ENCODE data around the gene CCDC33.

The CCDC33 gene

DNA sequence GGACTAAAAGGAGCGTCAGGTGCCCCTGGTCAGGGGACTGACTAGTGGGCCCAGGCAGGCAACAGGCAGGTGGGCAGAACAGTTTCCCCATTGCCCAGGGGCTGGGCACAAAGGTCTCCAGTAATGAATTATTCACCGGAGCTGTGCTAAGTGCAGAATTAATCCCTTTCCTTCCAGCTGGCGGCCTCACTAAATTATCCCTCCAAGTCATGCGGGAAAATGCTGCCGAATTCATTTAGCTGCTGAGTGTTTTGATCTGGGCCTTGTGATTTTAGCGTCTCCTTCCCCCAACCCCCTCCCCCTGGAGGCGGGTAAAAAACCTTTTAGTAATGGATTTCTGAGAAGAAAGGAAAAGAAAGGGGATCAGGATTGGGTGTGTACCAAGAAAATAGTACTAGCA is 47.2 kb downstream of the CCDC33 start:
- H3K9me3 Mint-ChIP-seq = no peaks in the 10 kb centered on the region
- no peaks in the 10 kb centered on the region for H3K4me1 Mint-ChIP-seq (ENCODE audit: low read depth)
- intact Hi-C loops (cut with micrococcal nuclease) = no loop called here
- no peak overlapping the region for H3K27ac Mint-ChIP-seq
- H3K4me3 Mint-ChIP-seq = no peak overlapping the region
- H3K36me3 Mint-ChIP-seq (ENCODE audit: low read depth) = no peaks in the 10 kb centered on the region
- H3K27me3 Mint-ChIP-seq = peaks cover 8% of the 10 kb centered on the region

DNA sequence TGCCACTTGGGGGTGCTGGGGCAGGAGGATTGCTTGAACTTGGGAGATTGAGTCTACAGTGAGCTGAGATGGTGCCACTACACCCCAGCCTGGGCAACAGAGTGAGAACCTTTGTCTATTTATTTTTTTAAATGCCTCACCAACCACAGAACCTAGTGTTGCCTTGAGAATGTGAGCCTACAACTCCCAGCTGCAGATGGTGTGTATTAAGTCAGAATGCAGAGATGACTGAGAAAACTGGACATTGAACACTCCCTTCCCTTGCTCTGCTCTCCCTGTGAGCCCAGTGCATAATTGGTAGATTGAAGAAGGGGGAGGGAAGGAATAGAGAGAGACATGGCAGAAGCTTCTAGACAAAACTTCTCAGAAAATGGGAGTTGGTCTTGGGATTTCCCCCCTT is 53.5 kb downstream of the CCDC33 start:
- Mint-ChIP-seq H3K27ac (no peak overlapping the region), H3K4me1 (ENCODE audit: low read depth) (no peaks in the 10 kb centered on the region), H3K4me3 (no peak overlapping the region), H3K27me3 (peaks cover 14% of the 10 kb centered on the region), H3K36me3 (ENCODE audit: low read depth) (no peaks in the 10 kb centered on the region), H3K9me3 (no peaks in the 10 kb centered on the region)
- intact Hi-C loops (cut with micrococcal nuclease) = no loop called here

DNA sequence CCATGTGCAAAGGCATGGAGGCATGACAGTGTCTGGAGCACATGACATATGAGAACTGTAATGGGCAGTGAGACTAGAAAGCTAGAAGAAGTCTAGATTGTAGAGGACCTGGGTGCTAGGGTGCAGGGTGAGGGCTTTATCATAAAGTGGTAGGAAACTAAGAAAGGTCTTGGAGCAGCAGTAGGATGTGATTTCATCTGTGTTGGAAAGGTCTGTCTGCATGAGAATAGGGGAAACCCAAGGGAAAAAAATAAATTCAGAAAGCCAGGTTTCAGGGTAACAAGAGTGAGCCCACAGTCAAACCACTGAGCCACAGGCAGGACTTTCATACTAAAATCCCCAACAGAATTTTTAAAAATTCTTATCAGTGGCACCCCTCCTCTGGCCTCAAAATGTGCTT is 54.5 kb downstream of the CCDC33 start:
- Mint-ChIP-seq H3K9me3 (no peaks in the 10 kb centered on the region), H3K27ac (no peak overlapping the region), H3K27me3 (peaks cover 14% of the 10 kb centered on the region), H3K4me1 (ENCODE audit: low read depth) (no peaks in the 10 kb centered on the region), H3K36me3 (ENCODE audit: low read depth) (no peaks in the 10 kb centered on the region), H3K4me3 (no peak overlapping the region)
- intact Hi-C loops (cut with micrococcal nuclease) = no loop called here

DNA sequence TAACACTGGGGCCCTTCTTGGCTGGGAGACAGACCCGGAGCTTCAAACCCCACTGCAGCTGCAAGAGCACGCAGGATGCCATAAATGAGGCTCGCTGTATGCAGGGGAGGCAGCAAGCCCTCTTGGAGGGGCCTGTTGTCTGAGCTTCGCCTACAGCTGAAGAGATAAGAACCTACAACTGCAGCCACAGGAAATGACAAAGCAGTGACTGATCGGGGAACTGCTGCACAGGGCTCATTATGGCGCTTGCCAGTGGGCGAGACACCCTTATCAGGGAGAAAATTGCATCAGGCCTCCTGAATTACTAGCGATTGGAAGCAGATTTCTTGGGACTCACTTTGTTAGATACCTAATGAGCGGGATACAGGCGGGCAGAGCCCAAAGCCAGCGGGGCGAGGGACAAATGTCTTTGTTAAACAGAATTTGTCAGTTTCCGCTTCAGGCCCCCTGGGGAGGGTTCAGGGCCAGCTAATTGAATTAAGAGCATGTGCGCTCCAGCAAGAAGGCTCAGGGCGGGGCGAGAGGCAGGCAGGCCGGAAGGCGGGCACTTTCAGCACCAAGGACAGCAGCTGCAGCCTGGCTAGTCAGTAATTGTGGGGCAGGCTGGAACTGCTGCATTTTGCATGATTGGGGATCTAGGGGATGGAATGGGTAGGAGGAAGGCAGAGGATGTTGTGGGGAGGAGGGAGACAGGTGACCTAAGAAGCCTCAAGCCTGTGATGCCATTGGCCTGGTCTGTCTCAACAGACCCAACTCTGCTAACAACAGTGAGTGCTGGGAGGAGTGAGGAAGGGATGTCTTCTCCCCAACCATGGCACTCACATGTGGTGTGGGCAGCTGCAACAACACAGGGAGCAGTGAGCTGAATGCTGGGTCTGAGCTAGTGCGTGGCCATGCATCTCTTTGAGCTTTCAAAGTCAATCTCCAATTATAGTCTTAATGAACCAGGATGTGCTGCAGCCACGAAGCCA is 55.3 kb downstream of the CCDC33 start:
- Mint-ChIP-seq H3K27ac (no peak overlapping the region), H3K27me3 (peaks cover 14% of the 10 kb centered on the region), H3K36me3 (ENCODE audit: low read depth) (no peaks in the 10 kb centered on the region), H3K4me3 (no peak overlapping the region), H3K4me1 (ENCODE audit: low read depth) (no peaks in the 10 kb centered on the region), H3K9me3 (no peaks in the 10 kb centered on the region)
- intact Hi-C loops (cut with micrococcal nuclease) = no loop called here

DNA sequence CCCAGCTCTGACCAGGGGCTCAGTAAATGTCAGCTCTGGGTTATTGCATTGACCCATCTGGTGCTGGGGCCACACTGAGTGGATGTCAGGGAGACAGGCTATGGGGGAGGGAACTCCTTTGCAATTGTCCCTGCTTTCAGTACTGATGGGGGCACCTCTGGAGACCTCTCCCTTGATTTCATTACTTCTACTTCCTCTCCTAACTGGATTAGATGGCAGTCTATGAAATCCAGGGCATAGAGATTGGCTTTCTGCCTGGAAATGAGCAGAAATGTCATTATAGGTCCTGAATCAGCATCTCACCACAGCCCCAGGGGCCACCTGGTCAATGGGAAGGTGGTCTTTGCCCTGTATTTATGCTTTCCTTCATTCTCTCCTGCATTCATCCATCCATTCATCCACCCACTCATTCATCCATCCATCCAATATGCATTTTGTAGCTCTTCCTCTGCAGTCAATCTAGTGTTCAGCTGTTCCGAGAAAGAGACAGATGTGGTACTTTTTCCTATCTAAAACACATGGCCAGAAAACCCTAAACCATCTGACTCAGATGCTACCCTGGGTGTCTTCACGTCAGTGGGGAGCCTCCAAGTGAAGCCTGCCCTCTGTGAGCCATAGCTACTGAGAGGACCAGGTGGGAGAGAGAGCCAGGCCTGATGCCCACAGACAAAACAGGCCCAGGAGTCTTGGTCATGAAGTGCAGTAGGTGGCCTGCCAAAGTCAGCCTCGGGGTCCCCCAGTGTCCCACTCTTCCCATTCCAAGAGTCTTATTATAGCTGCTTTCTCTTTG is 57.1 kb downstream of the CCDC33 start:
- intact Hi-C loops (cut with micrococcal nuclease) = no loop called here

DNA sequence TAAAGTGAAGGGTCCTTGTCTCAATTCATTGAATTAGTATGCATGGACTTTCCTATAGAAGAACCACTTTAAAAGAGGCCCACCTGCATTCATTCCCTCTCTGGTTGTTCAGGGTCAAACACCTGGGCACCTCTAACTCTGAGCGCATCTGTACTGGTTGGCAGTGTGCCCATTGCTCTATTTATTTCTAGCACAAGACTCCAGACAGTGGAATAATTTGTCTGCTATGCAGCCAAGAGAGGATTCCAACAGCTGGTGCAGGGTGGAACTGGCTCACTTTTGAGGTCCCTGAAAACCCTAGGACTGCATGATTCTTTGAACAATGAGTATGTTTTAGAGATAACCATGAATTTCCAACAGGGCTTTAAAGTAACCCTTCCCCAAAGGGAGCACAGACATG is 57.9 kb downstream of the CCDC33 start:
- Mint-ChIP-seq H3K4me1 (ENCODE audit: low read depth) (no peaks in the 10 kb centered on the region), H3K27ac (no peak overlapping the region), H3K9me3 (no peaks in the 10 kb centered on the region), H3K27me3 (peaks cover 11% of the 10 kb centered on the region), H3K4me3 (no peak overlapping the region), H3K36me3 (ENCODE audit: low read depth) (no peaks in the 10 kb centered on the region)
- intact Hi-C loops (cut with micrococcal nuclease) = no loop called here

More for the DNA sequence above, 57.1 kb downstream of the CCDC33 start:
- H3K9me3 Mint-ChIP-seq = no peaks in the 10 kb centered on the region
- H3K36me3 Mint-ChIP-seq (ENCODE audit: low read depth) = no peaks in the 10 kb centered on the region
- H3K4me1 Mint-ChIP-seq (ENCODE audit: low read depth) = no peaks in the 10 kb centered on the region
- H3K27ac Mint-ChIP-seq = no peak overlapping the region
- H3K27me3 Mint-ChIP-seq = peaks cover 11% of the 10 kb centered on the region
- H3K4me3 Mint-ChIP-seq = no peak overlapping the region

DNA sequence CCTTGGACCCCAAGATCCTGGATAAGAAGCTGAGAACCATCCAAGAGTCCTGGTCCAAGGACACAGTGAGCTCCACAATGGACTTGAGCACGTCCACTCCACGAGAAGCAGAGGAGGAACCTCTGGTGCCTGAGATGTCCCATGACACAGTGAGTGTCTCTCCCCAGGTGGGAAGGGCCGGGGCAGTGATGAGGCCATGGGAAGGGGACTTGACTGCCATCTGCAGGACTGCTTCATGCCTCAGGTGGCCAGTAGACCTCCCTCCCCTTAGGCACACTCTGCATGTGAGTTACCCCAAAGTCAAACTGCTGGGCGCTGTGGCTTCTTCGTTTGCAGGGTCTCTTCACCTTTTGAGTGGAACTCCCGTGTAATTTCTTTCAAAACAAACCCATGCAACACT is 59.7 kb downstream of the CCDC33 start:
- Mint-ChIP-seq H3K27me3 (peaks cover 19% of the 10 kb centered on the region), H3K27ac (no peak overlapping the region), H3K9me3 (no peaks in the 10 kb centered on the region), H3K36me3 (ENCODE audit: low read depth) (no peaks in the 10 kb centered on the region), H3K4me1 (ENCODE audit: low read depth) (no peaks in the 10 kb centered on the region), H3K4me3 (no peak overlapping the region)
- intact Hi-C loops (cut with micrococcal nuclease) = no loop called here

DNA sequence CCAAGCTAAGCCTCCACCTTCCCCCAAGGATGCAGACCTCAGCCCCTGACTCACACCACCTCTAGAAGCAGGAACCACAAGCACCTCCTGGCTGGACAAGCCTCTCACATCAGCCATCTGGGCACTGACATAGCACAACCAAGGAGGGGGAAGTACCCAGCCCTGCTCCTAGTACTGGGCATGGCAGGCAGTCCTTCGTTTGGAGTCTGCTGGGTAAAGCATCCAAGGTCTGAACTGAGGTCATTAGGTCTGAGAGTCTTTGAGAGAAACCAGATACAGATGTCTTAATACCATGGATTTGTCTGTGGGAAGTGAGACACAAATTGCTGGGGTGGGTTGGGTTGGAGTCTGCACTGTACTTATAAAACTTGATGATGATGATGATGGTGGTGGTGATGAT is 61.8 kb downstream of the CCDC33 start:
- Mint-ChIP-seq H3K36me3 (ENCODE audit: low read depth) (no peaks in the 10 kb centered on the region), H3K4me3 (no peak overlapping the region), H3K27me3 (peaks cover 25% of the 10 kb centered on the region), H3K4me1 (ENCODE audit: low read depth) (no peaks in the 10 kb centered on the region), H3K27ac (no peak overlapping the region), H3K9me3 (no peaks in the 10 kb centered on the region)
- intact Hi-C loops (cut with micrococcal nuclease) = no loop called here

DNA sequence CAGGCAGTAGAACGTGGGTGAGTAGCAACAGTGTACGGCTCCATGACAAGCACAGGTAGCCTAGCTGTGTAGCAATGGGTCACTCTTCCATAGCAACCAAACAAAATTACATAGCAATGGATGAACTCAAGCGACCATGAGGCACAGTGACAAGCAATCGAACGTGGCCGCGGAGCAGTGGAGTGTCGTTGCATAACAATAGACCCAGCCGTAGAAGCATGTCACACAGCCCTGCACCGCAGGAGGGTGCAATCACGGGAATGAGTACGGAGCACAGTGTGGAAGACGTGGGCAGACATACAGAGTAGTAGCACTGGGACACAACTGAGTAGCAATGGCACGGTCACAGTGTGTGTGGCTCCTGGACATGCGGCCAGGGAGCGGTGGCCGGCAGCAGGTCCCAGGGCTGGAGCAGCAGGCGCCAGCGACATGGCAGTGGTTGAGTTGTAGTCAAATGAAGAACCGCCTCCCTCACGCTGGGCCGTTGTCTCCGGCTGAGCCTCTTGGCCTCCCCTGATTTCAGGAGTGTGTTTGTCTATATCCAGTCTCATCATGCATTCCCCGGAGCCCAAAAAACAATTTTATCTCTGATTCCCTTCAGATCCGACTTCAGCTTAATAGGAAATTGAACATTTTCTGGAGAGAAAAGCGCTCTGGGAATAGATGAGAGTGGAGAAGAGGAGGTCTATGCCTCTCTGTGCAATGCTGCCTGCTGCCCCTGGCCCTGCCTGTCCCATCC is 64.1 kb downstream of the CCDC33 start:
- Mint-ChIP-seq H3K27me3 (peaks cover 32% of the 10 kb centered on the region), H3K9me3 (no peaks in the 10 kb centered on the region), H3K36me3 (ENCODE audit: low read depth) (no peaks in the 10 kb centered on the region), H3K4me3 (no peak overlapping the region), H3K27ac (no peak overlapping the region), H3K4me1 (ENCODE audit: low read depth) (no peaks in the 10 kb centered on the region)
- intact Hi-C loops (cut with micrococcal nuclease) = no loop called here

DNA sequence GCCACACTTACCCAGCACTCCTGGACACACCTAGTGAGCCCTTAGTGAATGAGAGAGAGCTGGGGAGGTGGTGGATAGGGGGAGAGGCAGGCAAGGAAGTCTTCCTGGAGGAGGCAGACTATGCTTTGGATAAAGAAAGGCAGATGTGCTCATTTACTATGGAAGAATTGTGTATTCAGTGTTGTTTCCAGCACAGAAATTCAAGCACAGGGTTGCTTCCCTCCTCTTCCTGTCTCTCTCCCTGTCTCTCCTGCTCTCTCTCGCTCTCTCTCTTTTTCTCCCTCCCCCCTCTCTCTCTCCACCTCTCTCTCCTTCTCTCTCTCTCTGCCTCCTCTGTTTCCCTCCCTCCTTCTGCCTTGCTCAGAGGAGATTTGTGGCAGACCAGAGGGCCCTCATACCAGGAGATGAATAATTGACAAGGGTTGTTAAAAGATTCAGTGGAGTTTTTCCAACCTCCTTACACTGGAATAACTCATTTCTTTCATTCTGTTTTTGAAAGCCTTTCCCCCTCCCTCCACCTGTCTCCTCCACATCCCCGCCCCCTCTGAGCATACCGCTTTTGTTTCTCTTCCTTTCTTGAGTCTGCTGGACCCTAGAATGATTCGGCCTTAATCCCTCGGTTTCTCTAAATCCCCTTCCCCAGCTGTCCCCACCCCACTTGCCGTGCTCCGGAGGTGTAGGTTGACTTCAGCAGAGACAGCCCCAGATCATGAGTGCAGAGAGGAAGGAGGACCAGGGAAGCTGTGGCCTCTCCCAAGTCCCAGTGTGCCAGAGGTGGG is 65.6 kb downstream of the CCDC33 start:
- H3K27me3 Mint-ChIP-seq = peaks cover 32% of the 10 kb centered on the region
- H3K4me3 Mint-ChIP-seq = no peak overlapping the region
- no peak overlapping the region for H3K27ac Mint-ChIP-seq
- no peaks in the 10 kb centered on the region for H3K9me3 Mint-ChIP-seq
- no peaks in the 10 kb centered on the region for H3K36me3 Mint-ChIP-seq (ENCODE audit: low read depth)
- no peaks in the 10 kb centered on the region for H3K4me1 Mint-ChIP-seq (ENCODE audit: low read depth)
- intact Hi-C loops (cut with micrococcal nuclease) = no loop called here

DNA sequence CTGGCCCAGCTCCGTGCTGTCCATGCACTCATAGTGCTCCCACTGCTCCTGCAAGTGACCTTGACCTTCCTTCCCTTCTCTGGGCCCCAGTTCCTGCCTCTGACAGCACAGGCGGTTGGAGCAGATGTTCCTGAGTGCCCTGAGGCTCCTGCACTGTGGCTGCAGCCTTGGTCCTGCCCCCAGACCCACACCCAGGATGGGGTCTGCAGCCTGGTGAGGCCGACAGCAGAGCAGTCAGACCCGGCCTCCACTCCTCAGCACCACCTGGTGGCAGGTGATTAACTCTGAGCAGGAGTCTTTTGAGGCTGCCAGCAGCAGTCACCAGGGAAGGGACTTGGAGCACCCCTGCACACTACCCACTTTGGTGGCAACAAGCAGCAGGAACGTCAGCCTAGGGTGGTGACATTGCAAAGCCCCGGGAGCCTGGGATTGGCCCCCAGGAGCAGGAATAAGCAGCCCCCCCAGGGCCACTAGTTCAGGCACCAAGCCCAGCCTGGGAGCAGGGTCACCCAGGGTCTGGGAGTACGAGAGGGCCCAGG is 66.8 kb downstream of the CCDC33 start:
- no peak overlapping the region for H3K27ac Mint-ChIP-seq
- no peaks in the 10 kb centered on the region for H3K9me3 Mint-ChIP-seq
- intact Hi-C loops (cut with micrococcal nuclease) = no loop called here
- H3K4me3 Mint-ChIP-seq = no peak overlapping the region
- H3K36me3 Mint-ChIP-seq (ENCODE audit: low read depth) = no peaks in the 10 kb centered on the region
- no peaks in the 10 kb centered on the region for H3K4me1 Mint-ChIP-seq (ENCODE audit: low read depth)
- H3K27me3 Mint-ChIP-seq = peaks cover 35% of the 10 kb centered on the region

DNA sequence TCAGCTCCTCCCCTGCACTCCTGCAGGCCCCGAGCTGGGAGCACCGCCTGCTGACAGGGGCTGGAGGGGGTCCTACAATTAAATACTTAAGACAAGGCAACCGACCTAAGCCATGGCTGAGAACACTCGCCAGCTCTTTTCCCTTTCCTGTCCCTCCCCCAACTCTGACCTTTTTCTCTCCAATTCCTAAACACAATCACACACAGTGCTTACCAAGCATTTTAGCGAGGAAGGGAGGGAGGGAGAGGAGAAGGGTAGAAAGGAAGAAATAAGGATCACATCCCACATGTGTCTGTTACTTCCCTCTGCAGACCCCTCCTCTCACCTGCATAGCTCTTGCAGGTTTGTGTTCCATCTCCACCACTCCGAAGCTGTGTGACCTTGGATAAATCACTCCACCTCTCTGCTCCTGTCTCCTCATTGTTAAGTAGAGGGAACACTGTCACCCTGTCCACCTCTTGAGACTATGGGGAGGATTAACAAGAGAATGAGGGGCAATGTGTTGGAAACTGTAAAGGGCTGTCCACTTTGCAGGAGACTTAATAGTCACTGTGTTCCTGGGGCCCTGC is 67.7 kb downstream of the CCDC33 start:
- Mint-ChIP-seq H3K27ac (no peak overlapping the region), H3K9me3 (no peaks in the 10 kb centered on the region), H3K36me3 (ENCODE audit: low read depth) (no peaks in the 10 kb centered on the region), H3K4me1 (ENCODE audit: low read depth) (no peaks in the 10 kb centered on the region), H3K27me3 (peaks cover 43% of the 10 kb centered on the region), H3K4me3 (no peak overlapping the region)
- intact Hi-C loops (cut with micrococcal nuclease) = no loop called here

DNA sequence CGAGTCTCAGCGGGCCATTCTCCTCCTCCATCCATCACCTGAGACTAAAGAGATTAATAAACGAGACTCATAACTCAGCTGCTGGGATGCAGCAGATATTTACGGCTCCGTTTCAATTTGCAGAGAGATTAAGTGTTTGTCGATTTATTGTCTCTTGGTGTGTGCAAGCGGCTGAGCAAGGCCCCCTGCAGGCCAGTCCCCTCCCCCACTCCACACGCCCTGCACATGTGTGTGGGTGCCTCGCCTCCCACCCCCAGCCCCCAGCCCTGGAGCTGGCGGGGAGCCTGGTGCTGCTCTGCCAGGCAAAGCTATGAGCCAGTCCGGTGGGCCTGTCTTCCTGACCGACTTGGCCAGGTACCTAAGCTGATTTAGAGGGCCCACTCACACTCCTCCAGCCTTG is 68.3 kb downstream of the CCDC33 start:
- H3K27me3 Mint-ChIP-seq = peaks cover 45% of the 10 kb centered on the region
- H3K4me3 Mint-ChIP-seq = no peak overlapping the region
- no peak overlapping the region for H3K27ac Mint-ChIP-seq
- no peaks in the 10 kb centered on the region for H3K9me3 Mint-ChIP-seq
- H3K36me3 Mint-ChIP-seq (ENCODE audit: low read depth) = no peaks in the 10 kb centered on the region
- H3K4me1 Mint-ChIP-seq (ENCODE audit: low read depth) = no peaks in the 10 kb centered on the region
- intact Hi-C loops (cut with micrococcal nuclease) = no loop called here

Data from dendritic cell treated with granulocyte-macrophage colony-stimulating factor and Interleukin-4, amounts not matched to agents 40 ng/mL and 50 ng/mL, for 4 days (primary cell).